ENCODE results near the gene HOXD12. TPM values are rescaled to one million over a fixed set of nuclear protein-coding genes. Genes with fewer than 3 reads are reported as not detected.

HOXD12 gene
- total RNA-seq, 1 experiment from 2014 or later, result 0.13 TPM

DNA sequence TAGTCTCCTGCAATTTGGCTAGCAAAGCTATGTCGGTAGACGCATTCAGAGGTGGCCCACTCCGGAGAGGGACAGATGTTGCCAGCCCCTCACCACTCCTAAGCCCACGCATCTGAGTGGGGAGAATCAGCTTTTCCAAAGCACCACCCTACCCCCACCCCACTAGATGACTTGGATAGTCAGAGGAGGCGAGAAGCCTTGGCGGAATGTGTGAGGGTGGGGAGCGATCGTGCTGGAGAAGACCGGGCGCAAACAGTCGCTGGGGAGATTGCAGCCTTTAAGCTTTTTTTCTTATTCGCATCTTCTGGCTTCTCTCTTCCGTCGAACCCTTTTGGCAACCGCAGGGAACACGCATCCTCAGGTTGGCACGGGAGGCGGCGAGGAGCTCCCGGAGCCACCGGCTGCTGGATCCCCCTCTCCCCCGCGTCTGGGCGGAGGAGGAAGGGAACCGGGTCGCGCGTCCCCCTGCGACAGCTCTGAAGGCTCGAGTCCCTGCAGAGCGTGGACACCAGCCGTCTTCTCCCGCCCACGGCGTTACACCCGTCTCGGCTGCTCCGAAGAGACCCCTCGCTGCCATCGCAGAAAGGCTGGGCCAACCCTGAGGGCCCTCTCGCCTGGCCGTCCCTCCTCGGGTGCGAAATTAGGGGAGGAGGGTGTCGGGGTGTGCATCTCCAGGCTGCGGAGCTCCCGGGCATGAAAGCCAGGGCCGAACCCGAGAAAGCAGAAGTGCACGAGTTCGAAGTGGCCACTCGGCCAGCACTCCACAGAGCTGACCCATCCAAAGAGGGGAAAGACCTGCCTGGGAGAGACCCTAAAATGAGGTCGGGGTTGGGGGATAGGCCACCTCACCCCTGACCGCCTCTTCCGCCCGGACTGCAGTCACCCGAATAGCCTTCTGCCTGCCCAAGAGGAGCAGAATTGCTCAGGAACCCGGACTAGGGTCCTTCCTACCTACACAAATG lies 28.0 kb upstream of the HOXD12 start:
- ChIA-PET CTCF (no interaction called here), POLR2A (no interaction called here)
- Histone ChIP-seq H3K36me3 (ENCODE audit: control insufficient read depth, insufficient read depth, low read length) (no peaks in the 10 kb centered on the region), H3K27me3 (ENCODE audit: control insufficient read depth, insufficient read depth, low read length) (peaks cover 4% of the 10 kb centered on the region; the same call in 1 of the 2 replicates), H3K4me1 (ENCODE audit: control insufficient read depth, insufficient read depth, low read length) (no peaks in the 10 kb centered on the region), H3K27ac (ENCODE audit: low read length) (no peak overlapping the region), H3K4me3 (ENCODE audit: low read depth in 2 of 2, low read length in 2 of 2) (no peak overlapping the region), H3K9me3 (ENCODE audit: control insufficient read depth, insufficient read depth, low read depth, low read length) (no peaks in the 10 kb centered on the region)
- ATAC-seq, result no peak
- intact Hi-C loops (cut with micrococcal nuclease; ENCODE audit: unreplicated experiment) (no loop called here), in situ Hi-C loops (cut with HindIII; ENCODE audit: low pct_unique_long_range_greater_than_20kb, low sequenced_read_pairs) (no loop called here)
- TF ChIP-seq CTCF (IDR thresholded peaks at IDR 0.05), result no peak
- no TSS peak for BruUV-seq (replicated peaks)
- DNase-seq (ENCODE audit: low read depth, low spot score), result no peak

DNA sequence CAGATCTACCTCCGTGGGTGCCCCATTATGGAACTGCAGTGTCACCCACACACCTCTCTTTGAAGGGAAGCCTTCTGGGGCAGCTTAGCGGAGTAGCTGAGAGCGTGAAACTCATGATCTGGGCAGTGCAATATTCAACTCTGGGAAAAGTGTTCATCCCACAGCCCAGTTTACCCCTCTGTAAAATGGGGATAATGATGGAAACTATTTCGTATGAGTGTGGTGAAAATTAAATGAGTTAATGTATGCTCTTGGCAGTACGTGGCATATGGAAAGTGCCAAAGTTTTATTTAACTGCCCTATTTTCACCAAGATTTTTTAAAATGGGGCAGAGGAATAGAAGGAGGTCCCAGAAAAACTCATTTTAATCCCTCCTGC lies 27.3 kb upstream of the HOXD12 start:
- POLR2A ChIA-PET, result no interaction called here
- TF ChIP-seq SIN3A (IDR thresholded peaks at IDR 0.05; ENCODE audit: borderline replicate concordance, insufficient read depth, low read depth, low read length) (no peak), POLR2AphosphoS5 (IDR thresholded peaks at IDR 0.05; ENCODE audit: low read depth, low read length) (no peak), TCF7L2 (IDR thresholded peaks at IDR 0.05; ENCODE audit: low read depth, low read length) (no peak), CTCF (IDR thresholded peaks at IDR 0.05) (no peak)
- TF ChIP-seq, protein P1, sequence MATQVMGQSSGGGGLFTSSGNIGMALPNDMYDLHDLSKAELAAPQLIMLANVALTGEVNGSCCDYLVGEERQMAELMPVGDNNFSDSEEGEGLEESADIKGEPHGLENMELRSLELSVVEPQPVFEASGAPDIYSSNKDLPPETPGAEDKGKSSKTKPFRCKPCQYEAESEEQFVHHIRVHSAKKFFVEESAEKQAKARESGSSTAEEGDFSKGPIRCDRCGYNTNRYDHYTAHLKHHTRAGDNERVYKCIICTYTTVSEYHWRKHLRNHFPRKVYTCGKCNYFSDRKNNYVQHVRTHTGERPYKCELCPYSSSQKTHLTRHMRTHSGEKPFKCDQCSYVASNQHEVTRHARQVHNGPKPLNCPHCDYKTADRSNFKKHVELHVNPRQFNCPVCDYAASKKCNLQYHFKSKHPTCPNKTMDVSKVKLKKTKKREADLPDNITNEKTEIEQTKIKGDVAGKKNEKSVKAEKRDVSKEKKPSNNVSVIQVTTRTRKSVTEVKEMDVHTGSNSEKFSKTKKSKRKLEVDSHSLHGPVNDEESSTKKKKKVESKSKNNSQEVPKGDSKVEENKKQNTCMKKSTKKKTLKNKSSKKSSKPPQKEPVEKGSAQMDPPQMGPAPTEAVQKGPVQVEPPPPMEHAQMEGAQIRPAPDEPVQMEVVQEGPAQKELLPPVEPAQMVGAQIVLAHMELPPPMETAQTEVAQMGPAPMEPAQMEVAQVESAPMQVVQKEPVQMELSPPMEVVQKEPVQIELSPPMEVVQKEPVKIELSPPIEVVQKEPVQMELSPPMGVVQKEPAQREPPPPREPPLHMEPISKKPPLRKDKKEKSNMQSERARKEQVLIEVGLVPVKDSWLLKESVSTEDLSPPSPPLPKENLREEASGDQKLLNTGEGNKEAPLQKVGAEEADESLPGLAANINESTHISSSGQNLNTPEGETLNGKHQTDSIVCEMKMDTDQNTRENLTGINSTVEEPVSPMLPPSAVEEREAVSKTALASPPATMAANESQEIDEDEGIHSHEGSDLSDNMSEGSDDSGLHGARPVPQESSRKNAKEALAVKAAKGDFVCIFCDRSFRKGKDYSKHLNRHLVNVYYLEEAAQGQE (IDR thresholded peaks at IDR 0.05; ENCODE audit: insufficient read depth in 1 of 2, low read depth in 2 of 2, low read length in 1 of 2), result no peak
- in situ Hi-C loops (cut with HindIII; ENCODE audit: low pct_unique_long_range_greater_than_20kb, low sequenced_read_pairs) (no loop called here), intact Hi-C loops (cut with micrococcal nuclease; ENCODE audit: unreplicated experiment) (no loop called here)
- H3K4me1 ChIP-seq (ENCODE audit: control insufficient read depth, insufficient read depth, low read length), result no peaks in the 10 kb centered on the region
- H3K27ac ChIP-seq (ENCODE audit: low read length), result no peak overlapping the region
- no TSS peak for BruUV-seq (replicated peaks)
- DNase-seq (ENCODE audit: low read depth, low spot score) (no peak), ATAC-seq (no peak)
- peaks cover 7% of the 10 kb centered on the region for H3K27me3 ChIP-seq (ENCODE audit: control insufficient read depth, insufficient read depth, low read length)
- no peaks in the 10 kb centered on the region for H3K36me3 ChIP-seq (ENCODE audit: control insufficient read depth, insufficient read depth, low read length)
- CTCF ChIA-PET, result no interaction called here
- H3K4me3 ChIP-seq (ENCODE audit: low read depth in 2 of 2, low read length in 2 of 2), result no peak overlapping the region
- no peaks in the 10 kb centered on the region for H3K9me3 ChIP-seq (ENCODE audit: control insufficient read depth, insufficient read depth, low read depth, low read length)

All from Panc1 (cell line).